Liver (tissue), 9 donors: Measurements from ENCODE around the gene GARIN5B. TPM values are rescaled to one million over a fixed set of nuclear protein-coding genes. Genes with fewer than 3 reads are reported as not detected.

Experiments
- DNase-seq: peaks from one replicate; pipeline ENCODE4 v3.0.0-alpha.2; 2017; ENCODE audit warnings: low spot score
- H3K27ac ChIP-seq, 2 donors: one replicate each; pipeline ENCODE4 v1.7.0; 2013; ENCODE audit warnings: inconsistent platforms in 2 of 2, low read length in 2 of 2, control low read depth in 1 of 2, low read depth in 1 of 2, mild to moderate bottlenecking in 1 of 2
- H3K27me3 ChIP-seq, 4 donors: one replicate each; pipeline versions ENCODE4 v1.6.1 to v1.7.0; 2013; ENCODE audit warnings: low read length in 3 of 4, inconsistent platforms in 1 of 4, mild to moderate bottlenecking in 1 of 4, moderate library complexity in 1 of 4; ENCODE audit not compliant: control insufficient read depth in 4 of 4, insufficient read depth in 4 of 4
- H3K36me3 ChIP-seq, 4 donors: one replicate each; pipeline versions ENCODE4 v1.6.1 to v1.7.0; 2013; ENCODE audit warnings: low read length in 3 of 4, mild to moderate bottlenecking in 3 of 4, low read depth in 1 of 4, moderate library complexity in 1 of 4; ENCODE audit not compliant: control insufficient read depth in 4 of 4, insufficient read depth in 3 of 4
- H3K4me1 ChIP-seq, 4 donors: one replicate each; pipeline versions ENCODE4 v1.6.1 to v1.7.0; 2013; ENCODE audit warnings: low read length in 3 of 4, mild to moderate bottlenecking in 3 of 4, moderate library complexity in 1 of 4; ENCODE audit not compliant: control insufficient read depth in 4 of 4, insufficient read depth in 4 of 4
- H3K4me3 ChIP-seq, 3 donors: one replicate each; pipeline versions ENCODE4 v1.6.1 to v1.7.0; 2013; ENCODE audit warnings: low read length in 3 of 3, control low read depth in 1 of 3, low read depth in 1 of 3, mild to moderate bottlenecking in 1 of 3
- H3K9ac ChIP-seq, 2 donors: one replicate each; pipeline ENCODE4 v1.7.0; 2013; ENCODE audit warnings: low read length in 2 of 2, mild to moderate bottlenecking in 2 of 2, moderate library complexity in 2 of 2, control low read depth in 1 of 2, low read depth in 1 of 2
- H3K9me3 ChIP-seq, 4 donors: one replicate each; pipeline versions ENCODE4 v1.6.1 to v1.7.0; 2013; ENCODE audit warnings: low read length in 3 of 4; ENCODE audit not compliant: control insufficient read depth in 4 of 4
- ATF3 ChIP-seq: IDR thresholded peaks from 2 replicates; pipeline ENCODE4 v1.6.1; 2016; ENCODE audit warnings: antibody characterized with exemption
- FOXA2 ChIP-seq: IDR thresholded peaks from 2 replicates; pipeline ENCODE4 v1.6.1; 2016; ENCODE audit warnings: antibody characterized with exemption
- GABPA ChIP-seq, 2 donors: IDR thresholded peaks in 1 of 2; conservative IDR thresholded peaks in 1 of 2; 2 replicates each; pipeline ENCODE4 v1.6.1; 2016; ENCODE audit warnings: antibody characterized with exemption in 2 of 2, mild to moderate bottlenecking in 1 of 2, moderate library complexity in 1 of 2
- HNF4G ChIP-seq: IDR thresholded peaks from 2 replicates; pipeline ENCODE4 v1.6.1; 2016; ENCODE audit warnings: antibody characterized with exemption
- JUND ChIP-seq, 2 donors: IDR thresholded peaks; 2 replicates each; pipeline ENCODE4 v1.6.1; 2016; ENCODE audit warnings: antibody characterized with exemption in 2 of 2
- MAX ChIP-seq: IDR thresholded peaks from 2 replicates; pipeline ENCODE4 v1.6.1; 2016; ENCODE audit warnings: antibody characterized with exemption
- NR2F2 ChIP-seq: IDR thresholded peaks from 2 replicates; pipeline ENCODE4 v1.6.1; 2016; ENCODE audit warnings: antibody characterized with exemption
- RAD21 ChIP-seq, 2 donors: IDR thresholded peaks; 2 replicates each; pipeline ENCODE4 v1.6.1; 2016; ENCODE audit warnings: antibody characterized with exemption in 2 of 2, mild to moderate bottlenecking in 2 of 2
- REST ChIP-seq: IDR thresholded peaks from 2 replicates; pipeline ENCODE4 v1.6.1; 2016; ENCODE audit warnings: antibody characterized with exemption, mild to moderate bottlenecking
- RXRA ChIP-seq, 2 donors: IDR thresholded peaks; 2 replicates each; pipeline ENCODE4 v1.6.1; 2017 to 2018; ENCODE audit warnings: antibody characterized with exemption in 2 of 2, mild to moderate bottlenecking in 1 of 2
- YY1 ChIP-seq: IDR thresholded peaks from 2 replicates; pipeline ENCODE4 v1.6.1; 2016; ENCODE audit warnings: antibody characterized with exemption, mild to moderate bottlenecking
- ZBTB33 ChIP-seq: IDR thresholded peaks from 2 replicates; pipeline ENCODE4 v1.6.1; 2016; ENCODE audit warnings: antibody characterized with exemption
- WGBS: extraction: QIAGEN DNeasy Blood & Tissue Kit; methylation state at CpG from one replicate; pipeline ENCODE4 v1.1.7; 2013; 5-methylcytosine and 5-hydroxymethylcytosine counted together
- polyA plus RNA-seq, 2 donors: library from polyadenylated mRNA; stranded (reverse) in 1 of 2; unstranded in 1 of 2; fragments of 200-250 nt in 1 of 2; fragments of >200 nt in 1 of 2; fragmentation: Nextera tagmentation in 1 of 2; extraction: Ambion mirVana in 1 of 2; gene quantifications; one replicate each; pipeline versions ENCODE4 v1.2.1 to v1.2.3, GENCODE V29; 2013 to 2015
- total RNA-seq, 2 donors: library from RNA; depleted of rRNA; stranded (reverse); fragments of >200 nt; gene quantifications; one replicate each; pipeline ENCODE4 v1.2.3, GENCODE V29; 2014
- donor health status: healthy.
- donor health status: healthy.
- donor health status: healthy.
- donor health status: healthy.
- donor health status: healthy.

GARIN5B gene
- total and polyA plus RNA-seq, 4 donors = not detected

- DNase-seq = no peak
- Histone ChIP-seq H3K27ac (no peak overlapping the region), H3K9me3 (peaks cover 0 to 4% (median 1%) of the 10 kb centered on the region in 4 donors), H3K9ac (no peak overlapping the region), H3K27me3 (peaks cover 0 to 4% (median under 1%) of the 10 kb centered on the region in 4 donors), H3K4me3 (no peak overlapping the region), H3K36me3 (no peaks in the 10 kb centered on the region), H3K4me1 (no peaks in the 10 kb centered on the region)
- WGBS = 84% methylated on average over 13 of the region's 13 CpGs
- TF ChIP-seq YY1 (no peak), RAD21 (IDR thresholded peaks at IDR 0.05) (no peak)
These were observed 47.0 kb downstream of the GARIN5B start for GRCh38 chr19:55315956-55316525.

GRCh38 chr19:55314396-55314795 is 48.7 kb downstream of the GARIN5B start:
- peaks cover 0 to 4% (median 1%) of the 10 kb centered on the region in 4 donors for H3K9me3 ChIP-seq
- 89% methylated on average over 8 of the region's 8 CpGs for WGBS
- no peak overlapping the region for H3K9ac ChIP-seq

GRCh38 chr19:55312621-55313512 is 50.2 kb downstream of the GARIN5B start:
- no peak overlapping the region for H3K27ac ChIP-seq
- WGBS = 89% methylated on average over 47 of the region's 47 CpGs

More at GRCh38 chr19:55314396-55314795, 48.7 kb downstream of the GARIN5B start:
- H3K27ac ChIP-seq = no peak overlapping the region
- no peak for DNase-seq
- TF ChIP-seq HNF4G = no peak
- no peak for TF ChIP-seq REST
- no peak for TF ChIP-seq RAD21 (IDR thresholded peaks at IDR 0.05)
- H3K4me1 ChIP-seq = no peaks in the 10 kb centered on the region
- no peaks in the 10 kb centered on the region for H3K36me3 ChIP-seq
- H3K4me3 ChIP-seq = no peak overlapping the region
- H3K27me3 ChIP-seq = peaks cover 0 to 4% (median 0%) of the 10 kb centered on the region in 4 donors

GRCh38 chr19:55311797-55312196 is 51.3 kb downstream of the GARIN5B start:
- H3K4me3 ChIP-seq = no peak overlapping the region
- peaks cover 0 to 4% (median 1%) of the 10 kb centered on the region in 4 donors for H3K9me3 ChIP-seq
- no peak for DNase-seq
- WGBS = 87% methylated on average over 18 of the region's 18 CpGs
- no peak overlapping the region for H3K9ac ChIP-seq
- no peaks in the 10 kb centered on the region for H3K4me1 ChIP-seq
- H3K36me3 ChIP-seq = no peaks in the 10 kb centered on the region
- H3K27ac ChIP-seq = no peak overlapping the region
- H3K27me3 ChIP-seq = peaks cover 0 to 4% (median 0%) of the 10 kb centered on the region in 4 donors
- no peak for TF ChIP-seq RXRA (IDR thresholded peaks at IDR 0.05)
- TF ChIP-seq MAX = no peak
- no peak for TF ChIP-seq ZBTB33
- TF ChIP-seq FOXA2 = no peak
- no peak for TF ChIP-seq YY1
- TF ChIP-seq GABPA (IDR thresholded peaks at IDR 0.05 in 1 of 2, conservative IDR thresholded peaks at IDR 0.05 in 1 of 2) = no peak
- TF ChIP-seq NR2F2 = no peak
- no peak for TF ChIP-seq ATF3
- no peak for TF ChIP-seq JUND (IDR thresholded peaks at IDR 0.05)

More at GRCh38 chr19:55312621-55313512, 50.2 kb downstream of the GARIN5B start:
- Histone ChIP-seq H3K9me3 (peaks cover 0 to 4% (median 1%) of the 10 kb centered on the region in 4 donors), H3K9ac (no peak overlapping the region), H3K27me3 (peaks cover 0 to 4% (median 0%) of the 10 kb centered on the region in 4 donors), H3K4me3 (no peak overlapping the region), H3K36me3 (no peaks in the 10 kb centered on the region), H3K4me1 (no peaks in the 10 kb centered on the region)
- no peak for DNase-seq
- TF ChIP-seq RAD21 (IDR thresholded peaks at IDR 0.05) (no peak), GABPA (IDR thresholded peaks at IDR 0.05 in 1 of 2, conservative IDR thresholded peaks at IDR 0.05 in 1 of 2) (no peak)
